ENCODE data around the gene UNK.

Gene UNK

DNA sequence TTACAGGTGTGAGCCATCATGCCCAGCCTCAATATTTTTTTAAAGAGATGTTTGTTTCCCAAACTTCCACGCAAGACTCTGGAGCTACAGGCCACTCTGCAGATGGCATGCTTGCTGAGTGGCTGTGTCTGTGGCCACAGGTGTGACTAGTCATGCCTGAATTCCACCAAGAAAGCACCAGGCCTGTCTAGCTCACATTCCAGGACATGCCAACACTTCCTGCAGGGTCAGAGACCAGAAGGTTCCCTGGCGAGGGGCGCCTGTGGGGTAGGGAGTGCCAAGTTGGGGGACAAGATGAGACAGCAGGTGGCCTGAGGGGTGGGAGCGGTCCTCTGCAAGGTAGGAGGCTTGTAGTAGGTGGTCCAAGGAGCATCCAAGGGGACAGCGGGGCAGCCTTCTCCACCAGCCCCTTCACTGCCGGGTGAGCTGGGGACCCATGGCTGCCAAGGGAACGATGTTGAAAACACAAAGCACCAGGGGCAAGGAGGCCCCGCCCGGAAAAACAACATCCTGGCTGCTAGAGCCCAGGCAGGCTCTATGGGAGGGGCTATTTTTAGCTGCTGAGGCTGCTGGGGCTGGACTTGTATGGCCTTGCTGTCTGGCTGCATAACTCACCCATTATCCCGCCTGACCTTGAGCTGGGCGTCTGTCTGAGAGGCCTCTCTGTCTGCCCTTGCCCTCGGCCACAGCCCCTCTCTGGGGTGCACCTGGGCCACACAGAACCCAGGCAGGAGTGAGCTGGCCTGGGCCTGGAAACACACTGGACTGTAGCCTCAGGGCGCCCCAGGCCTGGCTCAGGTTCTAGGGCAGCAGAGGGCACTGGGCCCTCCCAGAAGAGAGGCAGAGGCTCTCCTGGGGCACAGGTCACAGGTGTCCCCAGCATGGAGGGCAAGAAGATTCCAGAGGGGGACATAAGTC, 88.1 kb downstream of the UNK start:
- no peaks in the 10 kb centered on the region for H3K36me3 Mint-ChIP-seq
- no peaks in the 10 kb centered on the region for H3K9me3 Mint-ChIP-seq
- no peaks in the 10 kb centered on the region for H3K27me3 Mint-ChIP-seq
- H3K4me3 Mint-ChIP-seq: no peak overlapping the region
- peaks cover 38% of the 10 kb centered on the region for H3K4me1 Mint-ChIP-seq
- H3K27ac Mint-ChIP-seq: no peak overlapping the region

DNA sequence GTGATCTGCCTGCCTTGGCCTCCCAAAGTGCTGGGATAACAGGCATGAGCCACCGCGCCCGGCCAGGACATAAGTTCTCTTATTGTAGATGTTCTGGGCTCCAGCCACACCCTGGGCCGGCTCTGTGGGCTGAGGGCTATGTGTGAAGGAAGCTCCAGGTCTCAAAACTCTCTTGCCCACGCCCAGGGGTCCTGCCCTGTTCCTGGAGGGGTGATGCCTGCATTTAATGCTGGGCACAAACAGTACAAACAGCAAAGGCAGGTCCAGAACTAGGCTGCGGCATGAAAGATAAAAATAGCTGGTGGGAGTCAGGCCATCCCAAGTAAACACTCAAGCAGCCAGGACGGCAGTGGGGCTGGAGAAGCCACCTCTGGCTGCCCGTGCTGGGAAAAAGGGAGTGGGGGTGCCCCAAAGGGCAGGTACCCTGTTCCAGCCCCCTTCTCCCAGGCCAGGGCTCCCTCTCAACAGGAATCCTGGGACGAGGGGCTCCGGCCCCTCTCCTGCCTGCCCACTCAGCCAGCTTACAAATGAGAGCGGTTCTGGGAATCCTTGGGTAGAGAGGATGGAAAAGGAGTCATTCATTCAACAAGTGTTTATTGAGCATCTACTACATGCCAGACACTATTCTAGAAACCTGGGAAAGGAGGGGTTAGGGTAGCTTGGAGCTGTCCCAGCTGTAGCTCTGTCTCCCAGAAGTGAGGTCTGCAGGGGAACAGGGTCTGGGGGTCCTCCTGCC, 89.1 kb downstream of the UNK start:
- Mint-ChIP-seq H3K27ac (peak overlapping the region; percentile 59), H3K4me3 (no peak overlapping the region), H3K36me3 (no peaks in the 10 kb centered on the region), H3K9me3 (no peaks in the 10 kb centered on the region), H3K27me3 (no peaks in the 10 kb centered on the region), H3K4me1 (peaks cover 40% of the 10 kb centered on the region)

DNA sequence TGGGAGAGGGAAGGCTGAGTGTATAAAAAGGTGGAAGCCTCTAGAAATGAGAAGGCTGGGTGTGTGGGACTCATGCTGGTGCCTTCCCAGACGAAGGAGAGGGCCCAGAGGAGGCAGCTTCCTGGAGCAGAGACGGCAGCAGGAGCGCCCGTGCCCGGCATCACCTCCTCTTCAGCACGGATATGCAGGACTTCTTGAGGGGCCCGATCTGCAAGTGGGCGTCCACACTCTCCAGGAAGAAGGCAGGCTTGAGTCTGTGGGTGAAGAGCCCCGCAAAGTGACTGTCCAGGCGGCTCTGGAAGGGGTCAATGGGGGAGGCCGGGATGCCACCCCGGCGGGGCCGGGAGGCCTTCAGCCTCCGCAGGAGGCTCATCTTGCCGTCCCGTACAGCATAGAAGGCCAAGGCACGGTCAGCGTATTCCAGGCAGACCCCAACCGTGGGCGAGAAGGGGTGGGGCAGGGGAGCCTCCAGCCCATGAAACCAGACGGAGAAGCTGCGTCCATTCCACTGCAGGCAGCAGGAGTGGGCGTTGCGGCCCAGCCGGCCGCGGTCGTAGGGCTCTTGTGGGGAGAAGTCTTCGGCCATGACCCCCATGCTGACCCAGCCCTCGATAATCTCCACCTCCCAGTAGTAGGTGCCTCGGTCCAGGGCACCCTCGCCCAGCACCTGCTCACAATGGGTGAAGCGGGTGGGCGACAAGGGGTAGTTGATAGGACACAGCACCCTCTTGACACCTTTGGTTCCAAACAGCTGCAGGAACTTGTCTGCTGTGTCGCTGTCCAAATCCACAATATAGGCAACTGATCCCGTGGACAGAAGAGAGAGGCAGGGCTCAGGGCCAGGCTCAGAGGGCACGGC, 89.9 kb downstream of the UNK start:
- H3K4me3 Mint-ChIP-seq: no peak overlapping the region
- no peaks in the 10 kb centered on the region for H3K27me3 Mint-ChIP-seq
- peak overlapping the region; percentile 41 for H3K27ac Mint-ChIP-seq
- H3K9me3 Mint-ChIP-seq: no peaks in the 10 kb centered on the region
- H3K36me3 Mint-ChIP-seq: no peaks in the 10 kb centered on the region
- H3K4me1 Mint-ChIP-seq: peaks cover 40% of the 10 kb centered on the region

Data from activated naive CD4-positive, alpha-beta T cell treated with anti-CD3 and anti-CD28 coated beads, Interleukin-2, amount 50 U/mL, for 24 hours (primary cell).